ENCODE measurements around the gene FLT1. TPM values are rescaled to one million over a fixed set of nuclear protein-coding genes. Genes with fewer than 3 reads are reported as not detected.

FLT1 gene
- total RNA-seq, 2 donors from 2014 or later: 3.2 to 10.3 TPM

GRCh38 chr13:28485551-28485950, 9.4 kb downstream of the FLT1 start:
- Mint-ChIP-seq H3K27me3 (ENCODE audit: insufficient read depth) (no peaks in the 10 kb centered on the region), H3K4me1 (peaks cover 25% of the 10 kb centered on the region), H3K27ac (no peak overlapping the region), H3K4me3 (no peak overlapping the region), H3K36me3 (ENCODE audit: low read depth) (no peaks in the 10 kb centered on the region), H3K9me3 (no peaks in the 10 kb centered on the region)
- no peak for TF ChIP-seq CTCF (conservative IDR thresholded peaks at IDR 0.05)
- H3K27ac ChIP-seq (ENCODE audit: low read depth, low read length): no peak overlapping the region
- no peaks in the 10 kb centered on the region for H3K4me1 ChIP-seq (ENCODE audit: control insufficient read depth, insufficient read depth, low read length)
- WGBS, 2 experiments (ENCODE audit: insufficient coverage in 1 of 2, insufficient read length in 1 of 2): 91 to 100% methylated on average over 1 to 7 of the region's 7 CpGs
- no peaks in the 10 kb centered on the region for H3K9me3 ChIP-seq (ENCODE audit: control insufficient read depth, low read length)
- no peaks in the 10 kb centered on the region for H3K27me3 ChIP-seq (ENCODE audit: control insufficient read depth, insufficient read depth, low read length, poor library complexity, severe bottlenecking)
- no peak overlapping the region for H3K9ac ChIP-seq (ENCODE audit: extremely low read depth, low read length, poor library complexity, severe bottlenecking)
- no peaks in the 10 kb centered on the region for H3K36me3 ChIP-seq (ENCODE audit: control insufficient read depth, insufficient read depth, low read length)
- DNase-seq: peak; percentile 65
- H3K4me3 ChIP-seq (ENCODE audit: low read length): no peak overlapping the region

GRCh38 chr13:28485097-28485496, 9.8 kb downstream of the FLT1 start:
- peaks cover 26% of the 10 kb centered on the region for H3K4me1 Mint-ChIP-seq
- H3K27ac ChIP-seq (ENCODE audit: low read depth, low read length): no peak overlapping the region
- H3K4me3 Mint-ChIP-seq: no peak overlapping the region
- H3K36me3 ChIP-seq (ENCODE audit: control insufficient read depth, insufficient read depth, low read length): no peaks in the 10 kb centered on the region
- H3K9ac ChIP-seq (ENCODE audit: extremely low read depth, low read length, poor library complexity, severe bottlenecking): no peak overlapping the region
- H3K4me3 ChIP-seq (ENCODE audit: low read length): no peak overlapping the region
- H3K27me3 ChIP-seq (ENCODE audit: control insufficient read depth, insufficient read depth, low read length, poor library complexity, severe bottlenecking): no peaks in the 10 kb centered on the region
- H3K36me3 Mint-ChIP-seq (ENCODE audit: low read depth): no peaks in the 10 kb centered on the region
- H3K9me3 Mint-ChIP-seq: no peaks in the 10 kb centered on the region
- no peak for TF ChIP-seq CTCF (conservative IDR thresholded peaks at IDR 0.05)
- H3K27me3 Mint-ChIP-seq (ENCODE audit: insufficient read depth): no peaks in the 10 kb centered on the region
- H3K27ac Mint-ChIP-seq: no peak overlapping the region
- H3K9me3 ChIP-seq (ENCODE audit: control insufficient read depth, low read length): no peaks in the 10 kb centered on the region
- no peaks in the 10 kb centered on the region for H3K4me1 ChIP-seq (ENCODE audit: control insufficient read depth, insufficient read depth, low read length)
- 81% methylated on average over 1 of the region's 1 CpG; no CpG with 5 or more reads in 1 of the 2 experiments for WGBS, 2 experiments (ENCODE audit: insufficient coverage in 1 of 2, insufficient read length in 1 of 2)
- DNase-seq: no peak

GRCh38 chr13:28483313-28483931, 11.5 kb downstream of the FLT1 start:
- no peaks in the 10 kb centered on the region for H3K9me3 Mint-ChIP-seq
- Histone ChIP-seq H3K9me3 (ENCODE audit: control insufficient read depth, low read length) (no peaks in the 10 kb centered on the region), H3K4me1 (ENCODE audit: control insufficient read depth, insufficient read depth, low read length) (no peaks in the 10 kb centered on the region), H3K27ac (ENCODE audit: low read depth, low read length) (no peak overlapping the region), H3K4me3 (ENCODE audit: low read length) (no peak overlapping the region), H3K9ac (ENCODE audit: extremely low read depth, low read length, poor library complexity, severe bottlenecking) (no peak overlapping the region), H3K36me3 (ENCODE audit: control insufficient read depth, insufficient read depth, low read length) (no peaks in the 10 kb centered on the region), H3K27me3 (ENCODE audit: control insufficient read depth, insufficient read depth, low read length, poor library complexity, severe bottlenecking) (no peaks in the 10 kb centered on the region)
- TF ChIP-seq CTCF (conservative IDR thresholded peaks at IDR 0.05): no peak
- 81 to 100% methylated on average over 3 to 7 of the region's 7 CpGs for WGBS, 2 experiments (ENCODE audit: insufficient coverage in 1 of 2, insufficient read length in 1 of 2)
- H3K27me3 Mint-ChIP-seq (ENCODE audit: insufficient read depth): no peaks in the 10 kb centered on the region
- DNase-seq: no peak
- peaks cover 26% of the 10 kb centered on the region for H3K4me1 Mint-ChIP-seq
- H3K27ac Mint-ChIP-seq: no peak overlapping the region
- no peaks in the 10 kb centered on the region for H3K36me3 Mint-ChIP-seq (ENCODE audit: low read depth)
- no peak overlapping the region for H3K4me3 Mint-ChIP-seq
